D721Med (cell line): ENCODE data around the gene FOXO4.

Experiments used
- DNase-seq: peaks from one replicate; pipeline ENCODE4 v3.0.0; 2011; ENCODE audit warnings: low spot score; ENCODE audit not compliant: insufficient read length
- FAIRE-seq: peaks from 2 replicates; lab custom pipeline; 2011; peaks lifted over from hg19 to GRCh38; lab: Jason Lieb, UNC
- CTCF ChIP-seq: IDR thresholded peaks from 2 replicates; pipeline ENCODE4 v1.5.1; 2012; ENCODE audit warnings: mild to moderate bottlenecking, control low read depth; ENCODE audit not compliant: insufficient read depth; ENCODE audit errors: missing control alignments

Gene FOXO4

GRCh38 chrX:71082822-71083221 lies 12.8 kb upstream of the FOXO4 start:
- TF ChIP-seq CTCF: no peak
- FAIRE-seq: no peak
- no peak for DNase-seq

- FAIRE-seq (no peak), DNase-seq (no peak)
- no peak for TF ChIP-seq CTCF
Measured at GRCh38 chrX:71085900-71086299, 9.8 kb upstream of the FOXO4 start.

GRCh38 chrX:71091263-71091662 lies 4.4 kb upstream of the FOXO4 start:
- TF ChIP-seq CTCF: no peak
- DNase-seq: no peak
- no peak for FAIRE-seq

GRCh38 chrX:71095033-71095432 lies 618 bp upstream of the FOXO4 start:
- TF ChIP-seq CTCF: no peak
- no peak for FAIRE-seq
- no peak for DNase-seq

GRCh38 chrX:71095981-71096759 lies 519 bp downstream of the FOXO4 start:
- DNase-seq (peak; percentile 32), FAIRE-seq (no peak)
- no peak for TF ChIP-seq CTCF

GRCh38 chrX:71096760-71097032 lies 1.0 kb downstream of the FOXO4 start:
- FAIRE-seq: no peak

More at GRCh38 chrX:71096760-71097032, 1.0 kb downstream of the FOXO4 start:
- no peak for TF ChIP-seq CTCF
- DNase-seq: no peak
